Keratinocyte (primary cell): ENCODE results near the gene ARID1B. TPM values are rescaled to one million over a fixed set of nuclear protein-coding genes. Genes with fewer than 3 reads are reported as not detected.

ENCODE experiments used
- DNase-seq: peaks from one replicate; pipeline ENCODE4 v3.0.0-alpha.2; 2011; ENCODE audit warnings: low read depth, missing footprints, low spot score
- FAIRE-seq: peaks from 2 replicates; lab custom pipeline; 2011; peaks lifted over from hg19 to GRCh38; lab: Jason Lieb, UNC
- H2AFZ ChIP-seq: 2 replicates; pipeline ENCODE4 v1.6.0; 2012; ENCODE audit warnings: low read length, control low read depth, inconsistent platforms; ENCODE audit not compliant: control insufficient read depth
- H3K27ac ChIP-seq: 2 replicates; pipeline ENCODE4 v1.5.1; 2011; ENCODE audit warnings: low read length; ENCODE audit not compliant: control insufficient read depth, insufficient read depth
- H3K27me3 ChIP-seq: 3 replicates; pipeline ENCODE4 v1.6.0; 2011; ENCODE audit warnings: low read length; ENCODE audit not compliant: control insufficient read depth, insufficient read depth; ENCODE audit errors: extremely low read depth
- H3K36me3 ChIP-seq, 2 experiments: 2 replicates in 1 of 2; 3 replicates in 1 of 2; pipeline ENCODE4 v1.5.1; 2011; ENCODE audit warnings: low read length in 2 of 2, mild to moderate bottlenecking in 1 of 2; ENCODE audit not compliant: control insufficient read depth in 2 of 2, insufficient read depth in 2 of 2; ENCODE audit errors: extremely low read depth in 1 of 2
- H3K4me1 ChIP-seq: 3 replicates; pipeline ENCODE4 v1.5.1; 2011; ENCODE audit warnings: low read length; ENCODE audit not compliant: control insufficient read depth, insufficient read depth; ENCODE audit errors: extremely low read depth
- H3K4me2 ChIP-seq: 3 replicates; pipeline ENCODE4 v1.6.0; 2011; ENCODE audit warnings: low read depth, low read length; ENCODE audit not compliant: control insufficient read depth, insufficient read depth; ENCODE audit errors: extremely low read depth
- H3K4me3 ChIP-seq, 3 experiments: fragments of 200-600 bp in 1 of 3; sonication (generic) in 1 of 3; 2 replicates in 2 of 3; 3 replicates in 1 of 3; pipeline ENCODE4 v1.5.1; 2011 to 2016; ENCODE audit warnings: low read length in 3 of 3, mild to moderate bottlenecking in 3 of 3, control low read depth in 2 of 3, inconsistent platforms in 1 of 3, low read depth in 1 of 3, mixed read lengths in 1 of 3, mixed run types in 1 of 3, moderate library complexity in 1 of 3; ENCODE audit not compliant: control insufficient read depth in 2 of 3, insufficient read depth in 2 of 3; ENCODE audit errors: extremely low read depth in 1 of 3
- H3K79me2 ChIP-seq: 2 replicates; pipeline ENCODE4 v1.6.0; 2012; ENCODE audit warnings: low read length; ENCODE audit not compliant: control insufficient read depth, insufficient read depth
- H3K9ac ChIP-seq: 3 replicates; pipeline ENCODE4 v1.6.0; 2011; ENCODE audit warnings: low read length; ENCODE audit not compliant: control insufficient read depth, insufficient read depth; ENCODE audit errors: extremely low read depth
- H3K9me1 ChIP-seq: 3 replicates; pipeline ENCODE4 v1.6.0; 2011; ENCODE audit warnings: low read length; ENCODE audit not compliant: control insufficient read depth, insufficient read depth; ENCODE audit errors: extremely low read depth
- H3K9me3 ChIP-seq: 2 replicates; pipeline ENCODE4 v1.5.1; 2012; ENCODE audit warnings: low read depth, low read length; ENCODE audit not compliant: control insufficient read depth
- H4K20me1 ChIP-seq: 3 replicates; pipeline ENCODE4 v1.6.0; 2011; ENCODE audit warnings: low read length; ENCODE audit not compliant: control insufficient read depth, insufficient read depth; ENCODE audit errors: extremely low read depth
- EZH2 ChIP-seq: IDR thresholded peaks from one replicate; pipeline ENCODE4 v1.6.1; 2012; ENCODE audit warnings: inconsistent platforms, mild to moderate bottlenecking, low read length, moderate library complexity
- dilution Hi-C: fragments of 300-500 bp; cut with MboI; formaldehyde crosslinking; loops from one replicate; pipeline ENCODE4 v1.7.0; 2020; ENCODE audit warnings: low sequenced_read_pairs; ENCODE audit not compliant: extremely low pct_ligation_motif_present
- polyA plus RNA-seq, 5 experiments: library from polyadenylated mRNA; depleted of rRNA in 3 of 5; stranded (reverse) in 3 of 5; stranded (forward) in 1 of 5; unstranded in 1 of 5; fragments of >200 nt; gene quantifications; 1 replicate in 1 of 5; 2 replicates in 3 of 5; 3 replicates in 1 of 5; pipeline versions ENCODE4 v1.2.1 to v1.2.3, GENCODE V29; 2011 to 2012; ENCODE audit warnings: missing spikeins in 2 of 5, low read depth in 1 of 5, low replicate concordance in 1 of 5
- TF ChIP-seq, protein P1 (sequence below), 3 experiments: IDR thresholded peaks in 1 of 3; conservative IDR thresholded peaks in 1 of 3; optimal IDR thresholded peaks in 1 of 3; 2 replicates in 2 of 3; 3 replicates in 1 of 3; pipeline versions ENCODE3 to v1.5.1; 2011; ENCODE audit warnings: low read length in 3 of 3, mild to moderate bottlenecking in 3 of 3, moderate library complexity in 2 of 3, control low read depth in 1 of 3, inconsistent platforms in 1 of 3; ENCODE audit not compliant: insufficient read depth in 2 of 3; ENCODE audit errors: extremely low read depth in 1 of 3

ARID1B gene
- polyA plus RNA-seq, 1 donor (not counting 4 experiments of a cell fraction or from before 2014, with no cell fraction given) = 14.9 TPM

DNA sequence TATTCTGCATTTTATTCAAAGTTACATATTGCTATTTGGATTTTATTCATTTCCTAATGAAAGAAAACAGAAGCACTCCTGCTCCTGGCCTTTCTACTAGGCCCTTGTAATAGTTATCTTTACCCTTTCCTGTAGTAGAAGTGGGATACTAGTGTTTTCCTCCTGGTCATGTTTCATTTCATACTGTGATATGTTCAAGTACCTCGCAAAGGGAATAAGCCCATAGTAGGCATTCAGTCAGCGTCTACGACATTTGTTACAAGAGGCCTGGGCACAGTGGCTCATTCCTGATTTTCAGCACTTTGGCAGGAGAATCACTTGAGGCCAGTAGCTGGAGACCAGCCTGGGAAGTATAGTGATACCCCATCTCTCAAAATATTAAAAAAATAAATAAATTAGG, 154.1 kb downstream of the ARID1B start:
- no peak for DNase-seq
- no peaks in the 10 kb centered on the region for H3K9me1 ChIP-seq
- dilution Hi-C loops = no loop called here
- H4K20me1 ChIP-seq = peaks cover 1% of the 10 kb centered on the region
- no peaks in the 10 kb centered on the region for H3K9me3 ChIP-seq
- H3K4me3 ChIP-seq = no peak overlapping the region
- no peaks in the 10 kb centered on the region for H3K27me3 ChIP-seq
- H3K27ac ChIP-seq = no peak overlapping the region
- no peak overlapping the region for H2AFZ ChIP-seq
- no peak overlapping the region for H3K4me2 ChIP-seq
- peaks cover 18% of the 10 kb centered on the region for H3K4me1 ChIP-seq
- no peaks in the 10 kb centered on the region for H3K36me3 ChIP-seq
- peaks cover 18% of the 10 kb centered on the region for H3K79me2 ChIP-seq
- FAIRE-seq = no peak
- TF ChIP-seq, protein P1, sequence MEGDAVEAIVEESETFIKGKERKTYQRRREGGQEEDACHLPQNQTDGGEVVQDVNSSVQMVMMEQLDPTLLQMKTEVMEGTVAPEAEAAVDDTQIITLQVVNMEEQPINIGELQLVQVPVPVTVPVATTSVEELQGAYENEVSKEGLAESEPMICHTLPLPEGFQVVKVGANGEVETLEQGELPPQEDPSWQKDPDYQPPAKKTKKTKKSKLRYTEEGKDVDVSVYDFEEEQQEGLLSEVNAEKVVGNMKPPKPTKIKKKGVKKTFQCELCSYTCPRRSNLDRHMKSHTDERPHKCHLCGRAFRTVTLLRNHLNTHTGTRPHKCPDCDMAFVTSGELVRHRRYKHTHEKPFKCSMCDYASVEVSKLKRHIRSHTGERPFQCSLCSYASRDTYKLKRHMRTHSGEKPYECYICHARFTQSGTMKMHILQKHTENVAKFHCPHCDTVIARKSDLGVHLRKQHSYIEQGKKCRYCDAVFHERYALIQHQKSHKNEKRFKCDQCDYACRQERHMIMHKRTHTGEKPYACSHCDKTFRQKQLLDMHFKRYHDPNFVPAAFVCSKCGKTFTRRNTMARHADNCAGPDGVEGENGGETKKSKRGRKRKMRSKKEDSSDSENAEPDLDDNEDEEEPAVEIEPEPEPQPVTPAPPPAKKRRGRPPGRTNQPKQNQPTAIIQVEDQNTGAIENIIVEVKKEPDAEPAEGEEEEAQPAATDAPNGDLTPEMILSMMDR (optimal IDR thresholded peaks at IDR 0.05 in 1 of 3, IDR thresholded peaks at IDR 0.05 in 1 of 3, conservative IDR thresholded peaks at IDR 0.05 in 1 of 3; ENCODE audit: extremely low read depth in 1 of 3, insufficient read depth in 2 of 3, low read length in 3 of 3) = no peak
- TF ChIP-seq EZH2 = no peak
- no peak overlapping the region for H3K9ac ChIP-seq

DNA sequence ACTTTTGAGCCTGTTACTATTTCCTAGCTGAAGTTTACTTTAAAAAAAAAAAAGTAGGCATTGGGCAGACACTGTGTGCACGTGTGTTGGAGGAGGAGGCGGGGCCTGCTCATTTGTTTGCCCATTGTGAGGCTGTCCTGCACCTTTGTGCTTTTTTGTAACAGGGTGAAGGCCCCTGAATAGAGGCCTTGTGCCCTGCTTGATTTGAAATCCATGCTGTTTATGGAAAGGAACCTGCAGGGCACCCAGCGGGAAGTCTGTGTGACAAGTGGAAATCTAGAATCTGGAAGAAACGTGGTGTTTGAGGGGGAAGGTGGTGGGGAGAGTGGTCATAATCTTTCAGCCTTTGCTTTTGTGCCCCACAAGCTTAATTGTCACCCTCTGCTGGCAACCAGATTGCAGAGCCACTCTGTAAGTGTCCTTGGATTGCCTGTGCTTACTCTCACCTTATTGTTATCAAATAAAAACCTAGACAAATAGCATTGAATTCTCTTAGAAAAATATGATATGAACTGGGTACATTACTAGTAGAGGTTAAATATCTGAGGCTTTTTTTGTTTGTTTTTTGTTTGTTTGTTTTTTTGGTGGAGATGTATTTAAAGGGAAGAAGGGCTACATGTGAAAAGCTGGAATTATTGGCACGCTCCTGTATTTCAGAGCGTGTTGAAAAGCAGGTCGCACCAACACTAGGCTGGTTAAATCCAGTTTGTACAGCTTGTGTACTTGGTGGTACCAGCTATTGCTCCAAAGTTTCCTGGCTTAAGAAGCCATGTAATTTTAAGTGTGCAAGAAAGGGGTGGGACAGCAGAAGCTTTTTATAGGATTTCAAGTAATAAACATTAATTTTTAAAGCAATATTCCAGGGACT, 156.3 kb downstream of the ARID1B start:
- Histone ChIP-seq H3K79me2 (peaks cover 8% of the 10 kb centered on the region), H3K4me1 (peaks cover 17% of the 10 kb centered on the region), H3K9me3 (no peaks in the 10 kb centered on the region), H3K4me2 (peak overlapping the region; percentile 35), H3K36me3 (no peaks in the 10 kb centered on the region), H3K9me1 (no peaks in the 10 kb centered on the region), H3K9ac (no peak overlapping the region), H3K27me3 (no peaks in the 10 kb centered on the region), H3K27ac (no peak overlapping the region), H3K4me3 (no peak overlapping the region), H2AFZ (no peak overlapping the region), H4K20me1 (no peaks in the 10 kb centered on the region)
- dilution Hi-C loops = no loop called here
- no peak for FAIRE-seq
- DNase-seq = no peak
- no peak for TF ChIP-seq EZH2
- TF ChIP-seq, protein P1 (optimal IDR thresholded peaks at IDR 0.05 in 1 of 3, IDR thresholded peaks at IDR 0.05 in 1 of 3, conservative IDR thresholded peaks at IDR 0.05 in 1 of 3; ENCODE audit: extremely low read depth in 1 of 3, insufficient read depth in 2 of 3, low read length in 3 of 3) = peak in 1 of 3 experiments; percentile 17
